Measurements from ENCODE around the gene DUSP15. TPM values are rescaled to one million over a fixed set of nuclear protein-coding genes. Genes with fewer than 3 reads are reported as not detected.
A peak's percentile ranks its signal among the peaks of the same experiment; 100 is the strongest.
"Not testable (repeated sequence)": the region's sequence is repeated elsewhere in the genome, so short reads cannot be mapped to it uniquely, and the experiment has no call there.

DUSP15 gene
- total RNA-seq, 1 donor from 2014 or later, result 0.79 TPM

DNA sequence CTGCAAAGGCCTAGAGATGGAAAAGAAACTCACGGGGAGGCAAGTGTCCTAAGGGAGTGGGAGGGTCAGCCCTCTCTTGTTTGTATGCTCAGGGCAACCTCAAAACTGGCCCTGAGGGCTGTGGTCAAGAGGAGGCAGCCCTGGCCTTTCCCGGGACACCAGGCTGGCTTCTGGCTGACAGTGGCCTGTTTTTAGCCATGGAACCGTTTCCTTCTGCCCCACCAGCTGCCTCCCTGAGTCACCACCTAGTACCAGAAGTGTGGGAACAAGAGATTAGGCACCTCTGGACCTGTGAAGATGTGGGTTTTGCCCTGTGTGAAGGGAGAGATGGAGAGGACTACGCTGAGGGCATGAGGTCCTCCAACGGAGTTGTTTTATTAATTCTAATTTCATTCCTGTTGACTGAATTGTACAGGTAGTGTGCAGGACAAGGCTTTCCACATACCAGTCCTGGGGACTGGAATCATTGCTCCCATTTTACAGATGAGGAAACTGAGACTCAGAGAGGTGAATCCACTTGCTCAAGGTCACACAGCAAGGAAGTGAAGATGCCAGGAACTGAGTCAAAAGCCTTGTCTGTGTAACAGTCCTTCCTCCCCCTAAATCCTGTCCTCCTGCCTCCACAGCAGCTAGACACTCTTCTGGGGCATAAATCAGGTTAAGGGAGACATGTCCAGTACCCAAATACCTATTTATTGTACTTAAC, 30.4 kb downstream of the DUSP15 start:
- peak in 1 of 2 donors; percentile 50 for DNase-seq (ENCODE audit: low read depth in 2 of 2)

DNA sequence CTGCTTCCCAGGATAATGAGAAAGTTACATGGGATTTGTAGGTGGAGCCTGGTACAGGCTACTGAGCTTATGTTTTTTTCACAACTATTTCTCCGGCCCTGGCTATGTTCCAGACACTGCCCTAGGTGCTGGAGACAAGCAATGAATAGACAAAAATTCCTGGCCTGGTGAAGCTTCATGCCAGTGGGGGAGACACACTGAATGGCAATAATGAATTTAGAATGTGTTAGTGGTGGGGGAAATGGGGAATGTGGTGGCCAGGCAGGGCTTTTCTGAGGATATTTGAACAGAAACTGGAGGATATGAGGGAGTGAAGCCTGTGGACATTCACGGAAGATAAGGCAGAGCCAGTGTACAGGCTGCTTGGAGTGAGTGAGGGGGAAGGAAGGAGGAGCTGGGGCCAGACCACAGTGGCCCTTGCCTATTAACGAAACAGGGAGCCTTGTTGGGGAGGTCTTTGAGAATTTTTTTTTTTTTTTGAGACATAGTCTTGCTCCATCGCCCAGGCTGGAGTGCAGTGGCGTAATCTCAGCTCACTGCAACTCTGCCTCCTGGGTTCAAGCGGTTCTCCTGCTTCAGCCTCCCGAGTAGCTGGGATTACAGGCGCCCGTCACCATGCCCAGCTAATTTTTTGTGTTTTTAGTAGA, 31.6 kb downstream of the DUSP15 start:
- DNase-seq (ENCODE audit: low read depth in 2 of 2), result peak; percentile 50 to 68

DNA sequence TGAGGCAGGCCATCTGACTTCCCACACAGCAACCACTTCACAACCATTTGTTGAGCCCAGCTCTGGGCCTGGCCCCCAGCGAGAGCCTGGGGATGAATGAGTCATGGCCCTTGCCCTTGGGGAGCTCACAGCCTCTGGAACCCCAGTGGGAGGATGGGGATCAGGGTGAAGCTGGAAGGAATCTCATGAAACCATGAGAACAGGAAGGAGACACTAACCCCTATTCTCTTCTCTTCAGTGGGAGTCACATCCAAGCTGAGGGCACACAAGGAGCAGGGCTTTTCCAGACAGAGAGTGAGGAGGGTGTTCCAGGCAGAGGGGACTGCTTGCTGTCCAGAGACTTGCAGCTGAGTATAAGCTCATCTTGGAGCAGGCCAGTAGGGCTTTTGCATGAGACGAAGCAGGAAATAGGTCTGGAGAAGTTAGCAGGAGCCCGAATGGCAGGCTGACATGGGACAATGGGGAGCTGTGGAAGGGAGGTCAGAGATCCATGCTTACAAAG, 32.4 kb downstream of the DUSP15 start:
- DNase-seq (ENCODE audit: low read depth in 2 of 2), result peak in 1 of 2 donors; percentile 78

DNA sequence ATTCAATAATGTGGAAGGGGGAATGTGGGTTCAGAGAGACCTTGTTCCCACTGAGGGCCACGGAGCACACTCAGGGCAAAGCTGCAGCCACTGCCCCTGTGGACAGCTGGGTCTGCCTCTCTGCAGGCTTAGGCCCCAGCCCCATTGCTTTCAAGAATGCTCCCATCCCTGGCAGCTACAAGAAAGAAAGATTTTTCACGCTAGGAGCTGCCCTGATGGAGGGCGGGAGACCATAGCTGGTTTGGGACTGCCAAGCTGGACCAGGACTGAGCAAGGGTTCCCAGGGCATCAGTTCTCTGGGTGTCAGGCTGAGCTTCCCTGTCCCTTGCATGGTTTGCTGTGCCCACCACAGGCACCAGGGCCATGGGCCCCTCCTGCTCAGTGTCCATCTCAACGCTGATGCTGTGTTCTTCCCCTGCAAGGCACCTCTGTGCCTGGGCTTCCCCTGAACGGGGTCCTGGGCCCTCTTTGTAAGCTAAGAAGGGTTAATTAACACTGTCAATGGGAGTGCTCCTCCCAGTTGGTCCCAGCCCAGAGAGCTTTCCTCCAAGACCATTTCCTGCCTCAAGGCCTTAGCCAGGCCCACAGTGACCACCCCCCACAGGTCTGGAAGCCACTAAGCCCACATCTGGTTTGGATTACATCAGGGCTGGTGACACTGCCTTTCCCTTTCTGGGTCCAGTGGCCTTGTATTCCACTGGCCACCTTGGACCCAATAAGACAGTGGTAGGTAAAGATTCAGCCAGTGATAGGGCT, 33.3 kb downstream of the DUSP15 start:
- DNase-seq (ENCODE audit: low read depth in 2 of 2), result peak in 1 of 2 donors; percentile 14

DNA sequence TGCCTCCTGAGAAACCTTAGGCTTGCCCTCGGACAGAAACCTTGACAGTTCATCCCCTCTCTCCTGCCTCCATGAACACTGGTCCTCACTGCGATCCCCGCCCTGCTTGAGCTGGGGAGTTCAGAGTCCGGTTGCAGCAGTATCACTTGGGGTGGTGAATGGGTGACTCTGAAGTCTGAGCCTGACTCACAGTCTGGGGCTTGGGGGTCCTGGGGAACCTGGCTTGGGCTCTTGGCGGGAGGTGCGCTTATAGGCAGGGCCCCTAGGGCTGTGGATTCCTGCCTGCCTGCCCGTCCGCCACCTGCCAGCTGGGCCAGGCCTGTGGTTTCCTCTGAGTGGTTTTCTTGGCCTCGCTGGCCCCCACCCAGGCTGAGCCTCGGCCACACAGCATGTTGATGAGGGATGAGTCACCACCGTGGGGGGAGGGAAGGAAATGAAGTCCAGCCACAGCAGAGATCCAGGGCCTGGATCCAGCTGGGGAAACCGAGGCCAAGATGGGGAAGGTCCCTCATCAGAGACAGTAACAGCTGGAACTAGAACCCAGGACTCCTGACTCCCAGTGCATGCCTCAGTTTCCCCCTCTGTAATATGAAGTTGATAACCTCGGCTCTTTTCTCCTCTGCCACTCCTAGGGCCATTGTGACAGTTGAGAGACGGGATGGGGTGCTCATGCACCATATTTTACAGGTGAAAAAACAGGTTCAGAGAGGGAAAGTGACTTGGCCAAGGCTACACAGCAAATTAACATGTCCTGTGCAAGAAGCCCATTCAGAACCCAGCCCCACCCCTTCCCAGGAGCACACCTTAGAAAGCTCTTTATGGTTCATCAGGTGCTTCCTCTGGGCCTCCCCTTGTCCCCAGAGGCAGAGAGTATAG, 34.1 kb downstream of the DUSP15 start:
- peak; percentile 68 to 94 for DNase-seq (ENCODE audit: low read depth in 2 of 2)

DNA sequence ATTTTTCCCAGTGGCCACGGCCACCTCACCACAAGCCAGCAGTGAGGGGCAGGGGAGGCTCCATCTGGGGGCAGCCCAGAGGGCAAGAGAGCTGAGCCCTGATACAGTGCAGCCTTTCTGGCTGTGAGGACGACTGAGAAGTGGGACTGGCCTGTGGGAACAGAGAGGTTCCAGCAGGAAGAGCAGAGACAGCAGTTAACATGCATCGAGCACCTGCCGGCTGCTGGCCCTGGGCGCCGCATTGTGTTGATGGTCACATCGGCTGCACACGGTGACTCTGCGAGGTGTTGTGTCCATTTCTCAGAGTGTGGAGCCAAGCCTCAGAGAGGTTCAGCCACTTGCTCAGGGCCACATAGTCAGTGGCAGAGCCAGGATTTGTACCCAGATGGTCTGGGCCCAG, 34.8 kb downstream of the DUSP15 start:
- DNase-seq (ENCODE audit: low read depth in 2 of 2), result no peak

DNA sequence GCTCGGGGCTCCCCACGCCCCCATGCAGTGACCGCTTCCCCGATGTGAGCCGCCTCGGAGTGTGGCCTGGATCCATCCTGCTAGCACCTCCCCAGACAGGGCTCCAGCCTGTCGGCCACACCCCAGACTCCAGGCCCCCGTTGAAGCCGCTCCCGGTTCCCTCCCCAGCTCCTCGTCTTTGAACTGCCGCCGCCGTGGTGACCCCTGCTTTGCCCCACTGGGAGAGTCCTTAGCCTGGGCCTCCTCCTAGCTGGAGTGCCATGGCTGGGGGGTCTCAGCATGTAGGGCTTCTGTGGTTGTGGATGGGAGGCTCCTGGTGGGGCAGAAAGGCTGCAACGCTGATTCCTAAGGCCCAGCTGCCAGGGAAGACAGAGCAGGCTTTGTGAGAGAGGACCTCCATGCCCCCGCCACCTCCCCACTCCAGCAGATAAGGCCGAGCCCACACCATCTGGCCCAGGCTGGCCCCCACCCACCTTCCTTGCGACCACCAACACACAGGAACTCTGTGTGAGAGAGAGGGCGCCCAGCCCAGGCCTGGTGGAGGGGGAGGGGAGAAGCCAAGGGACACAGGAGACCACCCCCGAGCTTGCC, 36.3 kb downstream of the DUSP15 start:
- DNase-seq (ENCODE audit: low read depth in 2 of 2), result no peak

DNA sequence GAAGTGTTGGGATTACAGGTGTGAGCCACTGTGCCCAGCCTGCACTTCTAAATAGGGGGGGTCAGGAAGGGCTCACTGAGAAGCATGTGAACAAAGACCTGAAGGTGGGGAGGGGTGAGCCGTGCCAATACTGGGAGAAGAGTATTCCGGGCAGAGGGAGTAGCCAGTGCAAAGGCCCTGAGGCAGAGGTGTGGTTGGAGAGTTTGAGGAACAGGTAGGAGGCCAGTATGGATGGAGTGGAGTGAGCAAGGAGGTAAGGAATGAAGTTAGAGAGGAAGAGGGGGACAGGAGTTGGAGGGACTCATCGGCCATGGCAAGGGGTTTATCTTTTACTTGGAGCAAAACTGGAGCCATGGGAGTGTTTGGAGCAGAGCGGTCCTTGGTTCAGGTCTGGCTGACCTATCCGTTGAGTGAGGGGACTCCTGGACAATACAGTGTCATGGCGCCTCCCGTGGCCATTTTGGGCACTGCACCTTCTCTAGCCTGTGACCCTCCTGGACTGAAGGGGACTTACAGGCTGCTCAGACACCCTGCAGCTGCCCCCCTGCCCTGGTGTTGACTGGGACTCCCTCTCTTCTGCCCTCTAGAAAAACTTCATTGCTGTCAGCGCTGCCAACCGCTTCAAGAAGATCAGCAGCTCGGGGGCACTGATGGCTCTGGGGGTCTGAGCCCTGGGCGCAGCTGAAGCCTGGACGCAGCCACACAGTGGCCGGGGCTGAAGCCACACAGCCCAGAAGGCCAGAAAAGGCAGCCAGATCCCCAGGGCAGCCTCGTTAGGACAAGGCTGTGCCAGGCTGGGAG, 37.0 kb downstream of the DUSP15 start:
- DNase-seq (ENCODE audit: low read depth in 2 of 2), result peak; percentile 50 to 69

DNA sequence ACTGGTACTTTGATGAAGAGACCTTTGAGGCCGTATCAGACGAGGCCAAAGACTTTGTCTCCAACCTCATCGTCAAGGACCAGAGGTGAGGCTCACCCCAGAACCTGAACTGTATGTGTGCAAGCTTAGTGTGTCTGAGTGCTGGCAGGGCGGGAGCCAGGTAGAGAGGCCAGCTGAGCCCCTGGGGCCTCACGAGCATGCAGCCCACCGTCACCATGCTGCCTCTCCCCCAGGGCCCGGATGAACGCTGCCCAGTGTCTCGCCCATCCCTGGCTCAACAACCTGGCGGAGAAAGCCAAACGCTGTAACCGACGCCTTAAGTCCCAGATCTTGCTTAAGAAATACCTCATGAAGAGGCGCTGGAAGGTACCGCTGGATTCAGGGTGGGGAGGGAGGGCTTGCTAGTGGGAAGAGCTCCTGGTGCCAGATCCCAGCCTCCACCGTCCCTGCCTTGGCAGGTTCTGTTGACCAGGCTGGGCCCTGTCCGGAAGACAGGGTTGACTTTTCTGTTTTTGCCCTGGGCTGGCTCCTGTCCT, 38.5 kb downstream of the DUSP15 start:
- no peak for DNase-seq (ENCODE audit: low read depth in 2 of 2)

DNA sequence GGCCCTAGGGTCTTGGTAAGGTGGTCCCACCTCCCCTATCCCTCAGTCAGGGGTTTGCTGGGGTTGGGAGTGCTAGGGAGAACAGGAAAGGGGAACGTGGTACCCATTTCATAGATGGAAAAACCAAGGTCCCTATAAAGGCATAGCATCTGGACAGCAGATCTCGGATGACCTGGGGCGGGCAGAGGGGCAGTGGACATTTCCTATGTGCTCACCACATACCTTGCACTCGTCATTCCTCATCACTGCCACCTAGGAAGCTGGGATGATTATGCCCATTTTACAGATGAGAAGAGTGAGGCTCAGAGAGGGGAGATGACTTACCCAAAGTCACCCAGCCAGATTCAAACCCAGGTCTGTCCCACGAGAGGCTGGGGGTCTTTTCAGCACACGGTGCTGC, 39.1 kb downstream of the DUSP15 start:
- no peak for DNase-seq (ENCODE audit: low read depth in 2 of 2)

DNA sequence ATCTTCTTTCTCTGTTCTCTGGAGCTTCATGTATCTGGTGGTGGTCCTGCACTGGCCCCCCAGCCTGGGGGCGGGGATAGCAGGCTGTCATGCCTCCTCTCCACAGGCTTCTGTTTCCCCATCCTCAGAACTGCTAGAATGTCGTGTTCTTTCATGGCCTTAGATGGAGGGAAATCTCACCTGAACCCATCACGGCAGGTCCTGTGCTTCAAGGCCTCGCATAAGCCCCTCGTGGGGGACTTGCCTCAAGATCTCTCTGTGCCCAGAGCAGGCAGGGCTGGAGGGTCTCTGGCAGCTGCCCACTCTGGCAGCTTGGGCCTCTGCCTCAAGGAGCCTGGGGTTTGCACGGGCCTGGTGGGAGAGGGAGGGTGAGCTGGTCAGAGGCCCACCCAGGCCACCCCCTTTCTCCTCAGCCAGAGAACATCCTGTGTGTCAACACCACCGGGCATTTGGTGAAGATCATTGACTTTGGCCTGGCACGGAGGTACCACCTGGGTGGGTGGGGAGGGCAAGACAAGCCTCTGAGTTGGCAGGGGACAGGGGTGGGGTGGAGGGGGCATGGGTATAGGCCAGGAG, 39.8 kb downstream of the DUSP15 start:
- DNase-seq (ENCODE audit: low read depth in 2 of 2), result no peak

DNA sequence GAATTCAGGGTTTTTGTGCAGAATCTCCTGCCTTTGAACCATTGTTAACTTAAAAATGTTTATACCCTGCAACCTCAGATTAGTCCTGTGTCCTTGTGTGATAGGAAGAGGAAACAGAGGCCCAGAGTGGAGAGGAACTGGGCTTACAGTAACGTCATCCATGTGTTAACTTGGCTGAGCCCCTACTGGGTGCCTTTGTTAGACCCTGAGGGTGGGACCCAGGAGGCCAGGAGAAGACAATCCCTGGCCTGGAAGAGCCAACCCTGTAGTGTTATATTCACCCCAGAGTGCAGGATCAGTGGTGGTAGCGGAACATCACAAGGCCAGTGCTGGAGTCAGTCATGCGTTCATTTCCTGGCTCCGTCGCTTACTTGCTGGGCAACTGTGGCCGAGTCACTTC, 40.6 kb downstream of the DUSP15 start:
- peak; percentile 48 to 56 for DNase-seq (ENCODE audit: low read depth in 2 of 2)

DNA sequence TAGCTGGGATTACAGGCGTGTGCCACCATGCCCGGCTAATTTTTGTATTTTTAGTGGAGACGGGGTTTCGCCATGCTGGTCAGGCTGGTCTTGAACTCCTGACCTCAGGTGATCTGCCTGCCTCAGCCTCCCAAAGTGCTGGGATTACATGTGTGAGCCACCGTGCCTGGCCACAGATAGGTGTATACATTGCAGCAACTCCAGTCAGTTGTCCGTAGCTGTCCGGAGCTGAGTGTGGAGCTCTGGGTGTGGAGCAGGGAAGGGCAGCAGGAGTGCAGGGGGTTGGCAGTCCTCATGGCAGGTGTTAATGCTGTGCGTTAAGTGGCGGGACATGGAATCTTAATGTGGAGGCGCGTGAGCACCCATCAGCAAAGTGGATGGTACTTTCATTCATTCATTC, 42.3 kb downstream of the DUSP15 start:
- DNase-seq (ENCODE audit: low read depth in 2 of 2), result not testable (repeated sequence)

DNA sequence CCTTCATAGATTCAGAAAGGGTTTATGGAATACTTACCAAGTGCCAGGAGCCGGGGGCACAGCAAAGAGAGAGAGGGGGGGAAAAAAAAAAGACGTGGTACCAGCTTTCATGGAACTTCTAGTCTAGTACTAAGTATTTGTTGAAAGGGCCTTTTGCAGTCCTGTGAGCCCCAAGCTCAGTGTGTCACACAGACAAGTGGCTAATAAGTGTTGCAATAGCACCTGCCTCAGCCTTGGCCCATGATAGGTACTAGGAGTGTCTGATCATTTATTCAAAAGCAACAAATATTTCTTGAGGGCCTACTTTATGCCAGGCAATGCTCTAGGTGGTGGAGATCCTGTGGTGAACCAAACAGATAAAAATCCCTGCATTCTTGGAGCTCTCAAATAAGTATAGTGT, 43.3 kb downstream of the DUSP15 start:
- DNase-seq (ENCODE audit: low read depth in 2 of 2), result no peak

DNA sequence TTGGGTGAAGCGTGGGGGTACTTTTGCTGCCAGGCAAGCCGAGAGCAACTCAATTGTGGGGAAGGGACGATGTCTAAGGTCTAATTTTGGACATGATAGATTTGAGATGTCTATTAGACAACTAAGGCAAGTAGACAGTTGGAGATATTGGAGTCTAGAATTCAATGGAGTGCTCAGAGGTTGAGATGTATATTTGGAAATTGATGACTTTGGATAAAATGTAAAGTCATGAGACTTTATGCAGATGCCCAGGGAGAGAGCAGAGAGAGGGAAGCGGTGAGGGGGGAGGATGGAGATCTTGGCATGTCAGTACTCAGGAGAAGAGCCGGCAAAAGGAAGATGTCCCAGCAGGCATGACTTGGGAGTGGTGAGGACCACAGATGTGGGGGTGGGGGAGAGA, 44.3 kb downstream of the DUSP15 start:
- DNase-seq (ENCODE audit: low read depth in 2 of 2), result no peak

DNA sequence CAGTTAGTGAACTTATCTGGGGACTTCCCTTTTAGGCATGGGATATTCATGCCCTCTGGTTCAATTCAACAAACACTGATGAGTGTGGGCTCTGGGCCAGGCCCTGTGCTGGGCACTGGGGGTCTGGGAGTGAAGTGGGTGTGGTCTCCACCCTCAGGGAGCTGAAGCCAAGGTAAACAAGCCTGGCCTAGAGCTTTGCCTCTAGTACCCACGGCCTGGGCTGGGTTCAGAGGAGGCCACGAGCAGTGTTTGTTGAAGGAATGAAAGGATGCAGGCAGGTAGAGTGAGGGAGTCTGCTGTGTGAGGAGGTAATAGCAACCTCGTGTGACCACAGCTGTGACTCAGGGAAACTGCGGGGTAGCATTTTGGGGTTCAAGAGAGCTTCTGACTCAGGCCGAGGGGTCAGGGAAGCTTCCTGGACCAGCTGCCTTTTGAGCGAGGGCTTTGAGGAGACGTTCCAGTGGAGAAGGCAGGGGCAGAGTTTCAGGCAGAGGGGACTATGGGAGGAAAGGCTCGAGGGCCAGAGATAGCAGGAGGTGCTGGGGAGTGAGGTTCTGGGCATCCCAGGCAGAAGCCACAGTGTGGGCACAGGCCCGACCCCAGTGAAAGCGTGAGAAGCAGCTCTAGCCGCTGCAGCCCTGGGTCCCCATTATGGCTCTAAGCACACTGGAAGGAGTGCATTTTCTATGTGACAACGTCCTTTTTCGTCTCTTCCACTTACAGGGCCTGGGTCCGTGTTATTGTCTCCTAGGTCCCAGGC, 45.6 kb downstream of the DUSP15 start:
- DNase-seq (ENCODE audit: low read depth in 2 of 2), result peak in 1 of 2 donors; percentile 31

DNA sequence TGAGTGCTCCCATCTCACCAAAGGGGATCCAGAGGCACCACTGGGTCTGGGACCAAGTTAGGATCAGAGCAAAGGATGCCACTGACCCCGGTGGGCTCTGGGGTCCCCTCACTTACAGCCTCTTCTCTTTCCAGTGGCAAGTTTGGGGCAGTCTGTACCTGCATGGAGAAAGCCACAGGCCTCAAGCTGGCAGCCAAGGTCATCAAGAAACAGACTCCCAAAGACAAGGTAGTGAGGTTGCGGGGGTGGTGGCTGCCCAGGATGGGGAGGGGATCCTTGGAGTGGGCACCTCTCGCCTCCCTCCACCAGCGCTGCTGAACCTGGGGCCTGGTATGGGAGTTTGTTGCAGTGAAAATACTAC, 46.2 kb downstream of the DUSP15 start:
- DNase-seq (ENCODE audit: low read depth in 2 of 2), result no peak

DNA sequence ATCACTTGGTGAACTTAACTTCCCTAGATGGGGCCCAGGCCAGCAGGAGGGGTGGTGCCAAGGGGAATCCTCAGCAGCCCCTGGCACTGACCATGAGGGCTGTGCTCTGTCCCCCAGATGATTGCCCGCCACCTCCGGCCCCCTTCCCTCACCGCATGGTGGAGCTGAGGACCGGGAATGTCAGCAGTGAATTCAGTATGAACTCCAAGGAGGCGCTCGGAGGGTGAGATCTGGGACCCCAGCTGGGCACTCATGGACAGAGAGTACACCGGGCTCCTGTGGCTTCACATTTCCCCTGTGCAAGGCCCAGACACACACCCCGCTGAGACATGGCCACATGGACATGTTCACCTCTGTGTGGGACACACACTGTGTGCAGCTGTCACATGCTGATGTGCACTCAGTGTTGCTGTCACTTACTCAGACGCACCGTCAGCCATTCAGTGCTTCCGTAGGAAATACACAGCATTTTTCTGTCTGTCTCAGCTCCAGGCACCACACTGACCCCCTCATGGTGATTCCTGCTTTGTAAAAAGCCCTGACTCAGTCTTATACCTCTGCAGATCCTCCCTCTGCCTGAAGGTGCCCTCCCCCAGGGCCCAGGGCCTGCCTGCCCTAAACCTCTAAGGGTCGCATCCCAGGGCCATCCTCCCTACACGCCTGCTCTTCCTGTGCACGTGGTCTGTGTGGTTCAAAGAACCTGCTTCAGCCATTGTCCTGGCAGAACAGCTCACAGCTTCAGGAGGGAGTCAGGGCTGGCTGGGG, 46.8 kb downstream of the DUSP15 start:
- peak; percentile 76 to 85 for DNase-seq (ENCODE audit: low read depth in 2 of 2)
